Myometrial cell (primary cell): ENCODE measurements around the gene FBXO46. TPM values are rescaled to one million over a fixed set of nuclear protein-coding genes. Genes with fewer than 3 reads are reported as not detected.

Source experiments
- total RNA-seq: library from RNA; depleted of rRNA; stranded (reverse); fragments of >200 nt; gene quantifications from 2 replicates; pipeline ENCODE4 v1.2.3, GENCODE V29; 2015

Gene FBXO46, protein sequence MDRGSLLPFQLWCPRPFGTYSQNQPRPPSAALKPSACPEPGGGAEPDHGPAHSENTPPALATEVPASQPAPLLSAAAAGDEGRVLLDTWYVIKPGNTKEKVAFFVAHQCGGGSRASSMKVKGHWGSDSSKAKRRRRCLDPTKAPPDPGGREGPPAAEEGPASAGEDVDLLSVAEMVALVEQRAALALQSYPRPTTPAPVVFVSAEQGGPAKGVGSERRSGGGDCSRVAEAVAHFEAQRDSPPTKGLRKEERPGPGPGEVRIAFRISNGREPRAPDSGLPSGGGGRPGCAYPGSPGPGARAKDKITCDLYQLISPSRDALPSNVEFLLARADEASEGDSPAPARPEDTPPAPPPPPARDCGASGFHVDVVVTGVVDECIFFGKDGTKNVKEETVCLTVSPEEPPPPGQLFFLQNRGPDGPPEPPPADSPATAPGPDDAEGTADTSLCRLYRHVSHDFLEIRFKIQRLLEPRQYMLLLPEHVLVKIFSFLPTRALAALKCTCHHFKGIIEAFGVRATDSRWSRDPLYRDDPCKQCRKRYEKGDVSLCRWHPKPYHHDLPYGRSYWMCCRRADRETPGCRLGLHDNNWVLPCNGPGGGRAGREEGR
- total RNA-seq: 8.7 and 8.9 TPM in 2 replicates

DNA sequence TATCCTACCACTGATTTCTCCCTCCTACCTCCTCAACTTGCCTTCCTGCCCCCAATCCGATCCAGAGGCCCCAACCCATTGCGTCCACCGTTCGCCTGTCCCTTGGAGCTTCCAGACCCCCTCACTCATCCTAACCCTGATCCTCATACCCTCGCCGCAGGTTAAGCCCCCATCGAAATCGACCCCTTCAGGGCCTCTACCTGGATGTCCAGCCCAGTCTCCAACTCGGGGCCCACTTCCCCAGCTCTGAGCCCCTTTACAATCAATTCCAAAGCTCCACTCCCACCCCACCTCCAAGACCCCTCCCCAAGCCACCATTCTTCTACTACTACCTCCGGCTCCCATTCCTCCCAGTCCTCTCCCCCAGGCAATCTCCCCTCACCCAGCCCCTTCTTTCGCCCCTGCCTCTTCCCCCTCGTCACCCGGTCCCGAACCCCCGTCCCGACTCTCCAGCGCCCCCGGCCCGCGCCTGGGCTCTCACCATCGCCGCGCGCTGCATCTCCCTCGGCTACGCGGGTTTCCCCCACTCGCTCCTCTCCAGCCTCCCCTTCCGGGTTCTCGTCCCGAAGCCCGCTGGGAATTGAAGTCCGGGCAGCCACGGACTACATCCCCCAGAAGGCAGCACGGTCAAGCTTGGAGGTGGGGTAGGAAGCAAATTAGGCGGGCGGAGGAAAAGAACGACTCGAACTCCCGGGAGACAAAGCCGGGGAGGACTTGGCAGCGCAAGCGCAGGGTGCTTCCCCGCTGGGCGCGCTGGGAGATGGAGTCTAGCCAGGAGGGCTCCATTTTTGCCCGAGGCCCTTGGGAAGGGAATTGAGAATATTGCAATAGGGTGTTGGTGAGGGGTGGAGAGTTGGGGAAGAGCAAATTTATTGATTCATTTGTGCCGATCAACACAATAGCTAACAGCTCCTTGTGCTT lies at the start of gene FBXO46:
Gene FBXO46, minus strand, starts transcription at position 529 of the 921 bp plus-strand sequence. CDS start 17,401 bp downstream, outside the sequence.

DNA sequence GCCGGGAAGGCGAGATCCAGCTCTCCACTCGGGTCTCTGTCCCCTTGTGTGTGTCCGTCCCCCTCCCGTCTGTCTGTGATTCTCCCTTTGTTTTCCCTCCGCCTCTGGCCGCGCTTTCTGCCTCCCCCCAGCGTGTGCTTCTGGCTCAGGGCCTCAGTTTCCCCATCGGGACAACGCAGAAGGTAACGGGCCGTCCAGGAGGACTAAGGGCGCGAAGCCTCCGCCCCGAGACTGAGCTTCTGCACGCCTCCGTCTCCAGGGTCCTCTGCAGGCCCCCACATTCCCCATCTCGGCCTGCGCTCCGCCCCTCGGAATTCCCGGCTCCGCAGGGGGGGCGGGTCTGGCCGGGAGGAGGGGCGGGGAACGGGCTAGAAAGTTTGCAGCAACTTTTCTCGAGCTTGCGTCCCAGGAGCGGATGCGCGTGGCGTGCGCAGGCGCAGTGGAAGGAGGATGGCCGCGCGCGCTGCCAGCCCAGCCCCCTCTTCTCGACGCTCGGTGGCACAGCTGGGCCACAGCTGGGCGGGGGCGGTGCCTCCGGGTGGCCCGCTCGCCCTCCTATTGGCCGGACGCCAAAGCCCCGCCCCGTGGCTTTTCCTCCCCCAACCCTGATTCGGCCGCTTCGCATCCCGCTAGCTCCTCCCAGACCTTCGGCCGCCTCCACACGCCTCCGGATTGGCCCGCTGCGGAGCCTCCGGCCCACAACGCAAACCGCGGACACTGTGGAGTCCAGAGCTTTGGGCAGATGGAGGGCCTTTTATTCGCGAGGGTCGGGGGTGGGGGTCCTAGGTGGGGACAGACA lies 38.5 kb upstream of the FBXO46 start, which contains the start of gene SIX5:
Gene SIX5, minus strand, starts transcription at position 269 of the 799 bp plus-strand sequence. CDS start 408 bp downstream, outside the sequence.

DNA sequence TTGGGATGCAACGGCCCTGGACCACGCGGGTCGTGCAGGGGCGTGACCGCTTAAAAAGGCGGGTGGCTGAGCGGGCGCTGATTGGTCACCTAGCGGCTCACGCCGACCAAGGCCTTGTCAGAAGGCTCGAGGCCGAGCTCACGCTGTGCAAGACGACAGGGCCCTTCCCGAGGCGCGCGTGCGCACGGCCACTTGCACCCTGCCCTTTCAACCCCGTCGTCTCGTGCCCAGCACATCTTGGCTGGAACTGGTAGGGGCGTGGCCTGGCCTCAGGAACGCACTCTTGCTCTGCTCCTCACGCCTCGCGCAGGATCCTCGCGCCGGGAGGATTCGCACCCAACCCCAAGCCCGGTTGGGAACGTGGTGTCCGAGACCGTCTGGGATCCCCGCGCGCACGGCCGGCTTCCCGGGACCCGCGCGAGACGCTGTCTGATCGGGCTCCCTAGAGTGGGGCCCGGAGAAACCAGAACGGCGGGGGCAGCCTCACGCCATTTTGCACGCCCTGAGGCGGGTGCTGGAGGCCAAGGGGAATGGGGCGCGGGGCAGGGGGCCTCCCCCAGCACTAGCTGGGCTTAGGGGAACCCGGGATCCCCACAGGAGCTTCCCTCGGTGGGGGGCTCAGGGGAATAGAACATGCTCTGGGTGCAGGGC lies 2.6 kb upstream of the FBXO46 start, which contains the start of gene MEIOSIN:
Gene MEIOSIN, plus strand, starts transcription at position 280 of the 651 bp plus-strand sequence. CDS start 1,938 bp downstream, outside the sequence.

DNA sequence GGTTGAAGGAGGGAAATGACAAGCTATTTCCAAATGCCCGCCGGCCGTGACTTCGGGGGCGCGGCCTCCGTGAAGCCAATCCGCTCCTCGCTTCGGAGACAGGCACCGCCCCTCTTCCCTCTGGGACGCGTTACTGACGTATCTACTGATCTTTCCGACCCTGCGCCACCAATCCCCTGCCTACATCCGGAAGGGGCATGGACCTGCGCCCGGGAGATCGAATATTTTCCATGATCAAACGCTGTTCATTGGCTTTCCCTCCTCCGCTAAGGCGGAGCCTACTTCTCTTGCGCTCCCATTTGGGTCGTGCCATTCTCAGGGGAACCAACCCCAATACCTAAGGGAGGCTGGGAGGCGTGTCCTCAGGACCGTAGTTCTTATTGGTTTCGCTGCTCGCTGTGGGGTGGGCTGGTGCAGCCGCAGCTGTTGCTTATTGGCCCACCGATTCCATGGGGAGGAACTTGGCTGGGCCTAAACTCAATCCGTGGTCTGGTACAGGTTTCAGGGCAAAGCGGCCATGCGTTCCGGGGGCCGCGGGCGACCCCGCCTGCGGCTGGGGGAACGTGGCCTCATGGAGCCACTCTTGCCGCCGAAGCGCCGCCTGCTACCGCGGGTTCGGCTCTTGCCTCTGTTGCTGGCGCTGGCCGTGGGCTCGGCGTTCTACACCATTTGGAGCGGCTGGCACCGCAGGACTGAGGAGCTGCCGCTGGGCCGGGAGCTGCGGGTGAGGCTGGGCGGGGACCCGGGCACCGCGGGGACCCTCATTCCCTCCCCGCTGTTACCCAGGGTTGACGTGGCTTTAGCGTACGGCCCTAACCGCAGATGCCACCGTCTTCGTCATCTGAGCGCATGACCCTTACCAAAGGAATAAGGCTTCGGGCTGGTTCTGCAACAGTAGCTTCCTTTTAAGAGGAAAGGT lies 38.2 kb downstream of the FBXO46 start, which contains the start of gene QPCTL:
Gene QPCTL, plus strand, starts transcription at position 480 of the 919 bp plus-strand sequence. Its CDS starts 38 bp downstream, at position 518.

DNA sequence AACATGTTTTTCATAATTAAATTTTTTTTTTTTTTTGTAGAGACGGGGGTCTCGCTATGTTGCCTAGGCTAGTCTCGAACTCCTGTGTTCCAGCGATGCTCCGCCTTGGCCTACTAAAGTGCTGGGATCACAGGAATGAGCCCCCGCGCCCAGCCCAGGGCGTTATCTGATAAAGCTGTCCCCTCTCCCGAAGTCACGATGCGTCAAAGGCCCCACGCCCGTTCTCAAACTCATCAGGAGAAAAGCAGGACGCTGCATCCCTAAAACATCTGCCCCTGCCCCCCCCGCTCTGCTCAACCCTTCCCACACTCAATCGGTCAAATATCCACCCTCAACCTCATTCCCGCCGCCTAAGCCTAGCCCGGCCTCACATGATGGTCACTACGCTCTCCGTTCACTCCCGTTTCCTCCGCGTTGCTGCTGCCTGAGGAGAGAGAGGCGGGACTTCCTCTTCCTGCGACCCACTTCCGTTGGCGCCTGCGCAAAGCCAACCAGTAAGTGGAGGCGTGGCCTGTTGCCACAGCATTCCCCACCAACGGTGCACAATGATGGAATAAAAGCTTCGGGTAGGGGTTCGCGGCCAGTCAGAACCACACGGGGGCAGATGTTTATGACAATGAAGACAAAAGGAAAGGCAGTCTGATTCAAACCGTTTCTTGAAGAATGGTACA lies 39.0 kb downstream of the FBXO46 start, which contains the start of gene SNRPD2:
Gene SNRPD2, minus strand, starts transcription at position 438 of the 671 bp plus-strand sequence. Its CDS starts 65 bp downstream, at position 373.

DNA sequence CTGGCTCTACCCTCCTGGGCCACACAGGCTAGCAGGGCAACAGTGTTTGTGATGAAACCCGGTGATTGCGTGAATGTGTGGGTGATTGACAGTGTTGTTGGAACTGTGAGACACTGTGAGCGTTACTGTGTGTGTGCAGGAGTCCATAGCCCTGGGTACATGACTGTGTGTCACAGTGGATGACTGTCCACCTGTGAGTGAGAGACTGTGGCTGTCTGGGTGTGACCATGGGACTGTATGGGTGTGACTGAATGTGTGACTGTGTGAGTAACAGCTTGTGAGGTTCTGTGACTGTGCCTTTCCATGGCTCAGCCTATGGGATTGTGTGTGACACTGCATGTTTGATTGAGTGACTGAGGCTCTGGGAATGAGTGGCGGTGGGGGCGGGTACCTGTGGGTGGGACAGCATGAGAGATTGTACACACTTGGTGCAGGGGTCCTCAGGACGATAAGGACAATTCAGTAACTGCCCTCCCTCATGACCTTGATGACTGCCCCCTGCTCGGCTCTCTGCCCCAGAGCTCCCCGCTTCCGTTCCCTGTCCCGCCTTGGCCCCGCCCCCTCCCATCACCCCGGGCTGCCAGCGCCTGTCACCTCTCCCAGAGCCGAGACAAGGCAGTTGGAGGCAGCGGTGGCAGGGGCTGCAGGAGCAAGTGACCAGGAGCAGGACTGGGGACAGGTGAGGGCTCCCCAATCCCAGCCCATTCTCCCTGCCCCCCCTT lies 62.9 kb downstream of the FBXO46 start, which contains the start of gene GIPR:
Gene GIPR, plus strand, starts transcription at position 602 of the 722 bp plus-strand sequence. CDS start 1,300 bp downstream, outside the sequence.

Other genes starting within 250 kb of the FBXO46 start
- 15.1 and 20.2 TPM in 2 replicates for gene RTN2, start 233.8 kb downstream of the FBXO46 start, total RNA-seq
- 0.58 and 5.1 TPM in 2 replicates for gene PPM1N, start 232.5 kb downstream of the FBXO46 start, total RNA-seq
- 111 and 143 TPM in 2 replicates for gene VASP, start 223.4 kb downstream of the FBXO46 start, total RNA-seq
- 6.1 and 14.7 TPM in 2 replicates for gene OPA3, start 146.1 kb downstream of the FBXO46 start, total RNA-seq
- 0.29 and 0.53 TPM in 2 replicates for gene GPR4, start 128.7 kb downstream of the FBXO46 start, total RNA-seq
- gene EML2, start 91.5 kb downstream of the FBXO46 start, total RNA-seq: 43.2 and 45.6 TPM in 2 replicates
- 0.18 TPM in 1 of 2 replicates, not detected in the other for gene GIPR, start 62.7 kb downstream of the FBXO46 start, total RNA-seq
- 306 and 318 TPM in 2 replicates for gene SNRPD2, start 38.9 kb downstream of the FBXO46 start, total RNA-seq
- 29.2 and 49.6 TPM in 2 replicates for gene QPCTL, start 38.2 kb downstream of the FBXO46 start, total RNA-seq
- not detected in 2 replicates for gene MEIOSIN, start 2.5 kb upstream of the FBXO46 start, total RNA-seq
- gene SIX5, start 38.4 kb upstream of the FBXO46 start, total RNA-seq: 16.1 and 21.0 TPM in 2 replicates
- 17.6 and 23.9 TPM in 2 replicates for gene DMPK, start 51.6 kb upstream of the FBXO46 start, total RNA-seq
- gene DMWD, start 61.9 kb upstream of the FBXO46 start, total RNA-seq: 30.8 and 31.1 TPM in 2 replicates
- not detected in 2 replicates for gene RSPH6A, start 84.4 kb upstream of the FBXO46 start, total RNA-seq
- 33.5 and 40.6 TPM in 2 replicates for gene SYMPK, start 132.3 kb upstream of the FBXO46 start, total RNA-seq
- gene FOXA3, start 133.4 kb upstream of the FBXO46 start, total RNA-seq: not detected in 2 replicates
- 21.1 and 32.6 TPM in 2 replicates for gene IRF2BP1, start 155.2 kb upstream of the FBXO46 start, total RNA-seq
- gene MYPOP, start 171.7 kb upstream of the FBXO46 start, total RNA-seq: 0.53 and 3.5 TPM in 2 replicates
- not detected in 2 replicates for gene NANOS2, start 183.9 kb upstream of the FBXO46 start, total RNA-seq
- not detected in 2 replicates for gene NOVA2, start 243.0 kb upstream of the FBXO46 start, total RNA-seq